ENCODE data around the gene BIN1.
"Not testable (repeated sequence)": the region's sequence is repeated elsewhere in the genome, so short reads cannot be mapped to it uniquely, and the experiment has no call there.

Gene BIN1

DNA sequence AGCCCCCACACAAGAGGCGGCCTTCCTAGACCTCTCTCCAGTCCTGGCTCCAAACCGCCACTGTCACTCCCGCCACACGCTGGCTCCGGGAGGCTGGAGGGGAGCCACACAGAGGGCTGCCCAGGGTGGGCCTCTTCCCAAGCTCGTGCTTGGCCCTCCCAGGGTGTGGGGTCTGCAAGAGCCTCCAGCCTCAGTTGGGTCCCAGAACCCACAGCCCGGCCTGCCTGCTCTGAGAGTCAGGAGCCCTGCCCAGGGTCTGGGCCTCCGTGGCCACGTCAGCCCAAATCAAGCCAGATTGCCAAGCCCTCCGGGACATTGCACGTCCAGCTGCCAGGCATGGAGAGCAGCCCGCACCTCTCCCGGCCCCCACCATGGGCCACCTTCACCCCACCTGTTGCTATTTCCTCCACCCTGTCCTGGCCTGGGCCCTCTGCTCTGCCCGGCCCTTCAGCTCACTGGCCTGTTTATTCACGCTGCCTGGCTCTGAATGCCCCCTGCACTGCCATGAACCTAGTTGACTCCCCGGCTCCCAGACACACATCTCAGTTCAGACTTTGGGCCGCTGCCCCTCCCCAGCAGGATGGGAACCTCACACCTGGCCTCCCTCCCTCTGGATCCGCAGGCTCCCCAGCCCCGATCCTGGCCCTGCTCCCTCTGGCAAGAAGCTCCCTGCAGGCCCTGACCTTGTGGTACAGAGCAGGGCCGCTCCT lies 61.0 kb downstream of the BIN1 start:
- DNase-seq, result no peak

GRCh38 chr2:127044977-127045661 lies 61.8 kb downstream of the BIN1 start:
- no peak for DNase-seq

DNA sequence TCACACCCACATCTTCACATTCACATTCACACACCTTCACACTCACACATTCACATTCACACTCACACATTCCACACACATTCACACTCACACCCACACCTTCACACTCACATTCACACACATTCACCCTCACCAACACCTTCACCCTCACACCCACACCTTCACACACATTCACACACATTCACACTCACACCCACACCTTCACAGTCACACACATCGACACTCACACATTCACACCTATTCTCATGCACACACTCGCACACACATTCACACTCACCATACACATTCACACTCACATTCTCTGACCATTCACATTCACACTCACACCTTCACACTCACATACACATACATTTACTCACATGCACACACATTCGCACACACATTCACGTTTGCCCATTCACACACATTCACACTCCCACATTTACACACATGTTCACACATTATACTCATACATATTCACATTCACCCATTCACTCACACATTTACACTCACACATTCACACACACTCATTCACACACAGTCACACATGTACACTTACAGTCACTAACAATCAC lies 62.7 kb downstream of the BIN1 start:
- DNase-seq, result no peak

DNA sequence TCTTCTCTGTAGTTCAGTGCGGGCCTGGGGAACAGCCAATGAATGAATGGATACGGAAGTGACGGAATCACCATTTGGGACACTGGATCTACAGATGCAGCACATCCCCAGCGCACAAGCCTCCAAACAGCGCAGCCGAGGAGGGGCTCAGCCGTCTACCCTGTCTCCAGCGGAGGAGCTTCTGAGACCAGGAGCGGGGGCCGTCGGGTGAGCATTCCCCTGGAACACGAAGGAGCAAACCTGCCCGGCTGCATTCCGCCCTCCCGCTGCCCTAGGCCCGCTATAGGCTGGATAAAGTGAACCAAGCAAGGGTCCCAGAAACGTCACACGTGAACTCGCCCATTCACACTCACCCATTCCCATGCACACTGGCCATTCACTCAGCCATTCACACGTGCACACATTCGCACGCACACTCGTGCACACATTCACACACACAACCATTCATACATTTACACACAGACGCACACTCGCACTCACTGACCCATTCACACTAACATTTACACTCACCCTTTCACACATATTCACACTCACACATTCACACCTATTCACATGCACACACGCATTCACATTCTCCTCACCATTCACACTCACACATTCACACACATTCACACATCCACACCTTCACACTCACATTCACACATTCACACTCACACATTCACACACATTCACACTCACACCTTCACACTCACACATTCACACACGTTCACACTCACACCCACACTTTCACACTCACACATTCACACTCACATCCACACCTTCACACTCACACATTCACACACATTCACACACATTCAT lies 63.4 kb downstream of the BIN1 start:
- no peak for DNase-seq

GRCh38 chr2:127041259-127041970 lies 65.5 kb downstream of the BIN1 start:
- no peak for DNase-seq

- no peak for DNase-seq
These were observed 66.8 kb downstream of the BIN1 start for GRCh38 chr2:127040169-127040568.

- no peak for DNase-seq
These were observed 67.4 kb downstream of the BIN1 start for GRCh38 chr2:127039387-127040031.

- no peak for DNase-seq
These were observed 69.5 kb downstream of the BIN1 start for GRCh38 chr2:127037476-127037875.

- DNase-seq, result no peak
These were observed 71.9 kb downstream of the BIN1 start for GRCh38 chr2:127034883-127035611.

GRCh38 chr2:127034051-127034450 lies 72.9 kb downstream of the BIN1 start:
- no peak for DNase-seq

- DNase-seq, result no peak
These were observed 74.3 kb downstream of the BIN1 start for GRCh38 chr2:127032621-127033020.

DNA sequence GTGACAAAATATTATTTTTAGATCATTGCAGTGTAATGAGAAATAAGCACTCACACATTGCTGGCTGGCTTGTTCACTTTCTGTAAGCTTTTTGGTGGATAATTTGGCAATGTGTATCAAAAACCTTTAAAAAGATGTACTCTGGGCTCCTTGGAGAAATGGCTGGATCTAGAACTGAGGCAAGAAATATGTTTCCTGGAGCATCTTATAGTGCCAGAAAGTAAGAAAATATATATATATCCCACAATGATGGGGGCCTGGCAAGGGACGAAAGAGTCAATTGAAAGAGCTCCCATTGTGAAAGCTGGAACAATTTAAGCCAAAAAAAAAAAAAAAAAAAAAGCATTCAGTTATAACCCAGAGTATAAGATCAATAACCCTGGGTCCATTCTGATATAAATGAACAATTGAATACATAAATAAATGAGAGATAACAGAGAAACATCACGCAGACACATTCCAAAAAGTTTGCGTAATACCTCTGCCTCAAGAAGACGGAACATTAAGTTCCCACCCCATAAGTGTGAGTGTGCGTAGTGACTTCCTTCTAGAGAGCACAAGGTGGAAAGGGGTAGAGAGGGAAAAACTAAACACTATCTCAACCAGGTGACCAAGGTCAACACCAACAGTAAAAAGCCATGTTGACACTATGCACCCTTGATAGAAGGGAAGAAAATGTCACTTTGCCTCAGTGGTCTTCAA lies 77.5 kb downstream of the BIN1 start:
- no peak for DNase-seq

- DNase-seq, result not testable (repeated sequence)
These were observed 78.2 kb downstream of the BIN1 start for GRCh38 chr2:127028745-127029144.

- DNase-seq, result no peak
These were observed 79.2 kb downstream of the BIN1 start for GRCh38 chr2:127027715-127028114.

DNA sequence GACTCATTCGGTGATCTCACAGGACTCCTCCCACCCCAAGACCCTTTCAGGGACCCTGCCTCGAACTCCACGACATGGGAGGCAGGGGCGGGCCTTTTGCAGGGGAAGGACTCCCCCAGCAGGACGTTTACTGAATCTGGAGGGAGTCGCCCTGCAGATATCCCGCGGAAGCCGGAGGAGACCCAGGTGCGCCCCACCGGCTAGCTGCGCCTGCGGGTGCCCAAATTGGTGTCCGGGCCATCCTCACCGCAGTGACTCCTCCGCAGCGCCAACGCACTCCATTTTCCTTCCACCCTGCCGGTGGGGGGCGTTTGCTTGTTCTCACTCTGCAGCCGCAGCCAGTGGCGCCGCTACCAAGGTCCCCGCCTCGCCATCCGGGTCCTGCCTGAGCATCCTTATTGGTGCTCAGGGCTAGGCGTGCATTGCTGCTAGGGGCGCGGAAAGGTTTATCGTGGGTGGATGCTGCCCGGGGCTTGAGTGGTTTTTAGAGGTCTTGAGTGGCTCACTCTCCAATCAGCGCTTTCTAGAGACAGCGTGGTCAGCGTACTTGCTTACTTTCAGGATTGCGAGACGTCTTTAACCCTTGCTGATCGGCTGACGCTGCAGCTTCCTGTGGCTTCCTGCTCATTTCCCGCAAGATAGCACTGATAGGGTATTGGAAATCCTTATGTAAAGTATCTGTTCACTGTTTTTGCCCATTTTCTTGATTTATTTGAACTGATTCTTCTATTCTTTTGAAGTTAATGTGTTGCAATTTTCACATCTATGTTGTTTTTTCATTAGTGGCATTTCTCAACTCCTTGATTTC lies 81.4 kb downstream of the BIN1 start:
- no peak for DNase-seq

- no peak for DNase-seq
These were observed 82.1 kb downstream of the BIN1 start for GRCh38 chr2:127024769-127025358.

GRCh38 chr2:127023504-127023903 lies 83.5 kb downstream of the BIN1 start:
- no peak for DNase-seq

GRCh38 chr2:127022817-127023216 lies 84.1 kb downstream of the BIN1 start:
- DNase-seq, result no peak

- DNase-seq, result no peak
These were observed 86.4 kb downstream of the BIN1 start for GRCh38 chr2:127020536-127020935.

DNA sequence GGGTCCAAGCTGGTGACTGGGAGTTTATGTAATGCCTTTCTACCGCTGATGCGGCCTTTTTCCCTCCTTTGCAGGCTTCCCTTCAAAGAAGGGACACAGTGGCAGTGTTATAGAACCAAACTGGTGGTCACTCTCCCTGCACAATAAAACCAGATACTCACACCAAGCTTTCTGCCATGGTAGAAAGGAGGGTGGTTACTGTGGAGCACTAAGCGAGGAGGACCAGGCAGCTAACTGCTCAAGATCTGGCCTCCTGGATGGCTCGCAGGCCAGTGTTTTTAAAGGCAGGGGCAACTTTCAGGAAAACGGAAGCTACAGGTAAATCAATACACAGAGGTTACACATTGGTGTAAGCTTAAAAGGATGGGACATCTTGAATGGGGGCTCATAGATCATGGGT lies 89.4 kb downstream of the BIN1 start:
- DNase-seq, result no peak
